GM18499 (cell line): Measurements from ENCODE around the gene DNAJC24.

Source experiments
- ATAC-seq: cut with Tn5 transposase; IDR thresholded peaks from one replicate; pipeline ENCODE4 v1.9.1; 2021; ENCODE audit warnings: moderate number of reproducible peaks; ENCODE audit not compliant: insufficient read depth, unreplicated experiment

The DNAJC24 gene

DNA sequence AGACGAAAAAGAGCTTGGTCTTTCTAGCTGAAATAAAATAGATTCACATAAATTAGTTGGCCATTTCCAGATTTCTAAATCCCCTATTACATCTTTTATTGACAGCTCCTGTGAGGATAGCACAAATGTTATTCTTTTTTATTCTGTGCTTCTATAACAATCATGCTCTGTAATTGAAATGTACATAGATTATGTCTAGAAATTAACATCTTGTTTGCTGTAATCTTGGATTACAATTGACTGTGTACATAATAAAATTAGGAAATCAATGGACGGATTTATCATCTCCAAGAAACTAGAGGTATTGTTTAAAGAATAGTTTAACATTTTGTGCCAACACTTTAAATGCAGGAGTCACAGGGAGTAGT, 108.5 kb downstream of the DNAJC24 start:
- ATAC-seq = no peak

DNA sequence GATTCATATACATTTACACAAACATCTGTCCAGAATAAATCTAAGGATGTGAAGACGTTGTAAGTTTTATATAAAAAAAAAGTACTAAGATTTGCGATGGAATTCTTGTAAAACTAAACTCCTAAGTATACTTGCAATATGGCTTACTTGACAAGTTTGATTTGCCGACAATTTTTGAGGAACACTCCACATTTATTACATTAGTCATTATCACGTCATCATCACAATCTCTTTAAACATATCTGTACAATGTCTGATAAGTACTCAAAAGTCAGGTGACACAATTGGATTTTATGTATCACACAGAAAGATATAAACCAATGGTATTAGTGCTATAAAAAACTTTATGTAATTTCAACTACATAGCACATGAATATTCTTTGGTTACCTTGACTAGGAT, 109.4 kb downstream of the DNAJC24 start:
- ATAC-seq = no peak

DNA sequence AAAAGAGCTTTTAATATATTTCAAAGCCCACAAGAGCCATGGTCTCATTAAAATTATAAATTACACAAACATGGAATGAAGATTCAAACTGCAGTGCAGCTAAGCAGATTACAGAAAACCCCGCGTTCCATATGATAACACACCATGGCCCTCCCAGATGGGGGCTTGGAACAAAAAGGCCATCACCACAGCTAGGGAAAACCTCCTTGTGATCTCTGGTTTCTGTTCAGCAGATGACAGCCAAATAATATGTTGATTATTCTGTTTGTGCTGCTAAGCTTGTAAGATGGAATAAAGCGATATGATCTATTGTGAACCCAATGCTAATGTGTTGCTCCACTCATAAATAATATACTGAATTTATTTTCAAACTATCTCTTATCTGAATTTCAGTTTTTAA, 111.3 kb downstream of the DNAJC24 start:
- ATAC-seq = no peak
